Measurements from ENCODE around the gene VEGFB.

Gene VEGFB, protein sequence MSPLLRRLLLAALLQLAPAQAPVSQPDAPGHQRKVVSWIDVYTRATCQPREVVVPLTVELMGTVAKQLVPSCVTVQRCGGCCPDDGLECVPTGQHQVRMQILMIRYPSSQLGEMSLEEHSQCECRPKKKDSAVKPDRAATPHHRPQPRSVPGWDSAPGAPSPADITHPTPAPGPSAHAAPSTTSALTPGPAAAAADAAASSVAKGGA

DNA sequence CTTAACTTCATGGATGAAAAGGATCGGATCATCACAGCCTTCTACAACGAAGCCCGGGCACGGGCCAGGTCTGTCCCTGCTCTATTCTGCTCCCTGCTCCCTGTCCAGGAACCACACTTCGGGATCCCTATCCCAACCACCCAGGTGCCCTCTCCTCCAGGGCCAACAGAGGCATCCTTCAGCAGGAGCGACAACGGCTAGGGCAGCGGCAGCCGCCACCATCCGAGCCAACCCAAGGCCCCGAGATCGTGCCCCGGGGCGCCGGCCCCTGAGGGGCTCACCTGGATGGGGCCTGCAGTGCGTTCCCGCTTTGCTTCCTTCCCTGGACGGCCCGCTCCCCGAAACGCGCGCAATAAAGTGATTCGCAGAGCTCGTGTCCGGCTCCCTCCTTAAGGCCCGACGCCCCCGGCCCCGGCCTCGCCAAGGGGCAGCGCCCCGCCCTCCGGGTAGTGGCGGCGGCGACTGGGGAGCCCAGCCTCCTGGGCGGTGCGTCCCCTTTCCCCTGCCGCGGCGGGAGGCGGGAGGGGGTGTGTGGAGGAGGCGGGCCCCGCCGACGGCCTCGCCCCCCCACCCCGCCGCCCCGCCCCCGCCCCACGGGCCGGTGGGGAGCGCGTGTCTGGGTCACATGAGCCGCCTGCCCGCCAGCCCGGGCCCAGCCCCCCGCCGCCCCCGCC lies at the start of gene VEGFB:
VEGFB (plus strand) TSS at position 672 of the 674 bp plus-strand sequence. CDS start 250 bp downstream, outside the sequence.
- DNase-seq: peak; percentile 72

DNA sequence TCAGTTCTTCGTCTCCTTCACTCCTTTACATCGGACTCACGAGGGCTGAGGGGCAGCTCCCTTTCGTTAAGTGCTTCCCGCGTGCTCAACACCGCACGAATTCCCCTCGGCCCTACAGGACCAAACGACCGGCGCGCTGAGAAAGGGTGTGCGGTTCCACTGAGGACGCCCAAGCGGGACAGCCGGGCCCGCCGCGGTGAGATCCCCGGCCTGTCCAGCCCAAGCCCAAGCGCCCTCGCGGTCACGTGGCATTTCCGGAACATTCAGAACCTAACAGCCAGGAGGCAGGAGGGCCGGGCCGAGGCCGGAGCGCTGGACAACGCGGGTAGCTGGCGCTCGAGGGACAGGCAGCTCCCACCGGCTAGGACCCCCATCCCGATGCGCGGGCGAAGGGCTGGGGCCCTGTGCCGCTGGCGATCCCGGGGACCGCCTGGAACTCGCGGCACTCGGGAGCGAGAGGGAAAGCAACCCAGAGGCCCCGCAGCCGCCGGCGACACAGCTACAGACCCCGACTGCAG lies 49.1 kb upstream of the VEGFB start:
- no peak for DNase-seq

DNA sequence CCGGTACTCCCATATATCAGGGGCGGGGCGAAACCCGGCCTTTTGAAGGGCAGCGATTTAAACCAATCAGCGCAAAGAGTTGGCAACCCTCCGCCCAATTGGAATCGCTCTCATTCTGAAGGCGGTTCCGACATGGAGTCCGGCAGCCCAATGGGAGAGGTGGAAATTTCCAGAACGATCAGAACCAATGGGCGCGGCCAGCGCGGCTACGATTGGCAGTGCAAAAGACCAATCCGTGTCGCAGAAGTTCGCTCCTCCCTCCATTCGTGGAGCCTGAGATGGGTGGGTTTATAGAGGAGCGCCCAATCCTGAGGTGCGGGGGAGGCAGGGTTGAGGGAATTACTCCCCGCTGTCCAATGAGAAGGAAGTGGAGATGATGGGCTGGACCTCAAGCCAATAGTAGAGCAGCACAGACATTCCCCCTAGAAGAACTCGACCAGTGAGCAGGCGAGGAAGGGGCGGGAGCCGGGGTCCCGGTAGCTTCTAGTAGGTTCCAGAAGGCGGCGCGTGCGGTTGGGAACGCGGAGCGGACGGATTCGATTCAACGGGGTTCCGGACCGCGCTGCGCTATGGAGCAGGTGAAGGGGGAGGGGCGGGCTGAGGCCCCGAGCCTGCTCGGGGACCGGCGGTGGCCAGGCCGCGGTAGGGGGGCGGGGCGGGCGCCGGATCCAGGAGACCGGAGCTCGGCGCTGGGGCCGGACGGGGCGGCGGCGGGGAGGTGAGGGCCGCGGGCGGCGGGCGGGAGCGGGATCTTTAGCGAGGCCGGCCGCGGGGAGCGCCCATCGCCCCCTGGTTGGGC lies 48.5 kb upstream of the VEGFB start, which contains the start of gene STIP1:
STIP1 (plus strand) TSS at position 479 of the 799 bp plus-strand sequence; CDS start at position 570, 91 bp downstream.
- DNase-seq: peak; percentile 100

DNA sequence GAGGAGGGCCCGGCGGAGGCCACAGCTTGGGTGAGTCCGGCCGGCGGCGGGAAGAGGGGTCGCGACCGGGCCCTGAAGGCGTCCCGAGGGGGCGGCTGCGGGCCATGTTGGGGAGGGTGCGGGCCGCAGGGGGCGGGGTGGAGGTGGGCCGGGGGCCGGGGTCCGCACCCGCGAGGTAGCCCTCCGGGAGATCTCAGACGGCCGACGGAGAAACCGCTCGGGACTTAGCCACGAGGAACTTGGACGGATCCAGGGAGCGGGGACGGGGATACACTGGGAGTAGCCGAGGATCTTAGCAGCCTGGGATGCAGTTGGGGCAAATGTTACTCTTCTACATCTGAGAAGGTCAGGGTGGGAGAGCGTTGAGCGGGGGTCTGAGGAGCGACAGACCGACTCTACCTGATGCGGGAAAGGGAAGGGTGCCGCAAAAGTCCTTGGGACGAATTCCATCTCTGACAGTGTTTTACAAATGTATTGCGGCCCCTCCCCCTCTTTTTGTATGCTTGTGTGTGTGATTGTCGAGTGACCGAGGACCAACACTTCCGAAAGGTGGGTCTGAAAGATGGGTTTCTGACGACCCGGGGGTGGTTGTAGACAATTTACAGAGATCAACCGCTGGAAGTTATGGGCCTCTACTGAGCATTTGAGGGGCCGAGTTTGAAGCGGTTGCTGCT lies 47.8 kb upstream of the VEGFB start:
- DNase-seq: peak; percentile 43

DNA sequence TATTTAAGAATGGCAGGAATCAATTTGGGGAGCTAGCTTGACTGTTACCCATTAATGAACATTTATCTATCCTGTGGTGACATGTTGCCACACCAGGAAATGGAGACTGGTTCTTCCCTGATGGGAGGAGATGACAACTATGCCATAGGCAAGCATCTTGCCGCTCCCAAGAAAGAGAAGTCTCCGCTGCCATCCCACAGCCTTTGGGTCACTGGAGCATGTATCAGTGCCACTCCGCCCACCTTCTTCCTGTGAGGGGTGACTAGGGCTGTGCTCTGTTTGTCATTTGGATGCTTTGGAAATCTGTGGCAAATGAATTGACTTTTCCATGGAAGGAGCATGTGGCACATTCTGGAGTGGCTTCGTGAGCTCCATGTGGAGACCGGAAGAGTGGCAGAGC lies 42.0 kb upstream of the VEGFB start:
- DNase-seq: no peak

DNA sequence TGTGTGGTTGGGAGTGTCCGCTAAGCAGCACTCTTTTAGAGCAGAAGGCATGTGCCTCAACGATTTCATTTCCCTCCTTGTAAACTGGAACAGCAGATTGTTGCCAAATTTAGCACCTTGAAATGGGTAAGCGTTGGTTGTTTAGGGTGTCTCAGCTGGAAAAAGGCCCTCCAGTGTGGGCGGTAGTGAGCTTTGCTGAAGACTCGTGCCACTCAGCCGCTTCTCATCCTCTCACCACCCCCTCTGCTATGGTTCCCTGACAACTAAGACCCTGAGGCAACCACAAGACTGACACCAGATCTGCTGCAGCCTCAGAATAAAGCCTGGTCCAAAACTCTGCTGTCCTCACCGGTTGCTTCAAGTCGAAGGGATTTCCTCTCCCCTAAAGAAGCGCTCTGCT lies 37.8 kb upstream of the VEGFB start:
- no peak for DNase-seq

DNA sequence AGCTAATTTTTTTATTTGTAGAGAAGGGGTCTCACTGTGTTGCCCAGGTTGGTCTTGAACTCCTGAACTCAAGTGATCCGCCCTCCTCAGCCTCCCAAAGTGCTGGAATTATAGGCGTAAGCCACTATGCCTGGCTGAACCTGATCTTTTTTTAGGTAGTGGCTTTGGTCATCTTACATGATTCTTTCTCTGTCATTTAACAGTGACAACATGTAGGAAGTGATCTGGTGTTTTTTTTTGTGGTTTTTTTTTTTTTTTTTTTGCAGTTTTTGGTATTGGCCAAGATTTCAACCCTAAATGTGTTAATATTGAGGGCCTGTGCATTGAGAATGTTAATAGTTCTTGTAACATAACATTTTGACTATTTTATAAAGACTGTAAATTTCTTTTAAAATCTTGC lies 35.9 kb upstream of the VEGFB start:
- no peak for DNase-seq

DNA sequence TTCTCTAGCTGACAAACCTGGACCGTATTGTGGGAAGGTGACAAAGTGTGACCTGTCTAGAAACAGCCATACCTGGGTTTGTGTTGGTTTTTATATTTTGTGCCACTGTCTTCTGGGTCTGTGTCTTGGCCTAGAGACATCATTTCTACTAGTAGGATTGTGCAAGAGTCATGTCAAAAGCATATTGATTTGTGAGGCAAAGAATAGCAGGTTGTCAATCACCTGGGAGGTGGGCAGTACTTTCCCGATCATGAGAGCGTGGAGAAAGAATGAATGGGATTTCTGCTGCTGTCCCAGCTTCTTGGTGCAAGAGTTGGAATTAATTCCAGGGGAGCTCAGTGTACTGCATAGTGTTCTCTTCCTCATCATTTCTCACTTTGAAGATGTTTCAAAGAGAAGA lies 32.8 kb upstream of the VEGFB start:
- DNase-seq: no peak

DNA sequence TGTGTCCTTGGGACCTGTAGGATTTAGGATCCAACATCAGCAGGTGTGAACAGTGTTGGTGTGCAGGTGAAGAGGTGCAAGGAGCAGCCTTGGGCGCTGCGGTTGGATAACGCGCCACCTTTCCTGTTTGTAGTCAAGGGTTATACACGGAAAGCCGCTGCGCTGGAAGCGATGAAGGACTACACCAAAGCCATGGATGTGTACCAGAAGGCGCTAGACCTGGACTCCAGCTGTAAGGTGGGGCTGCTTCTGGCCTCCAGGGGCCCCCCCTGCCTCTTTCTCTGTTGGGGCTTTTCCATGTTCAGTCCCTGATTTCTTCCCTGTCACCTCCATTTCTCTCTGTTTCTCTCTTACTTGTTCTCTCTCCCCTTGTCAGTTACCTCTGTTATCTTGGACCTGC lies 31.4 kb upstream of the VEGFB start:
- DNase-seq: no peak

DNA sequence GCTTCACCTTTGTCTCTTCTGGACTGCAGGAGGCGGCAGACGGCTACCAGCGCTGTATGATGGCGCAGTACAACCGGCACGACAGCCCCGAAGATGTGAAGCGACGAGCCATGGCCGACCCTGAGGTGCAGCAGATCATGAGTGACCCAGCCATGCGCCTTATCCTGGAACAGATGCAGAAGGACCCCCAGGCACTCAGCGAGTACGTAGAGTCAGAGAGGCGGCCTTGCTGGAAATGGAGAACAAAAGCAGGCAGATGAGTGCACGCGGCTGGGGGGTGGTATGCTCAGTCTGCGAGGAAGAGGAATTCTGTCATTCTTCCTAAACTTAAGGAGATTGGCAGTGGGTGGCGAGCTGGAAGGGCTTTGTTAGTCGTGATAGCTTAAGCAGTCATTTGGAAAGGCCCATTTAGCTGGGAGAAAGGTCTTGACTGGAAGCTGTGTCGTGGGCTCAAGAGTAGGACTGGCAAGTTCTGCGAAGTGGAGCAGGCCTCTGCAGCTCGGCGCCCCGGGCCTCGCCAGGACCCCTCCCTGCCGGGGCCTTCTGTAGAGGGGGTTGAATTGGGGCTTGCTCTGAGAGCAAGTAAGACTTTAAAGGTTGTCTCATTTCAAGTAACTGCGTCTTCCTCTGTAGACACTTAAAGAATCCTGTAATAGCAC lies 30.8 kb upstream of the VEGFB start:
- DNase-seq: no peak

DNA sequence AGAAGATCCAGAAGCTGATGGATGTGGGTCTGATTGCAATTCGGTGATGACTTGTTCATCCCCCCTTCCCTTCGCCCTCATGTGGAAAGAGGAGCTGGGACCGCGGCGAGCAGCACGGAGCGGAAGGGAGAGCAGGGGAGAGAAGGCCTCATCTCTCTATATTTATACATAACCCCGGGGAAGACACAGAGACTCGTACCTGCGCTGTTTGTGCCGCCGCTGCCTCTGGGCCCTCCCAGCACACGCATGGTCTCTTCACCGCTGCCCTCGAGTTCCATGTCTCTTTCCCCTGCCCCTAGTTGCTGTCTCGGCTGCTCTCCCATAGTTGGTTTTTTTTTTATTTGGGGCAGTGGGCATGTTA lies 30.3 kb upstream of the VEGFB start:
- no peak for DNase-seq

DNA sequence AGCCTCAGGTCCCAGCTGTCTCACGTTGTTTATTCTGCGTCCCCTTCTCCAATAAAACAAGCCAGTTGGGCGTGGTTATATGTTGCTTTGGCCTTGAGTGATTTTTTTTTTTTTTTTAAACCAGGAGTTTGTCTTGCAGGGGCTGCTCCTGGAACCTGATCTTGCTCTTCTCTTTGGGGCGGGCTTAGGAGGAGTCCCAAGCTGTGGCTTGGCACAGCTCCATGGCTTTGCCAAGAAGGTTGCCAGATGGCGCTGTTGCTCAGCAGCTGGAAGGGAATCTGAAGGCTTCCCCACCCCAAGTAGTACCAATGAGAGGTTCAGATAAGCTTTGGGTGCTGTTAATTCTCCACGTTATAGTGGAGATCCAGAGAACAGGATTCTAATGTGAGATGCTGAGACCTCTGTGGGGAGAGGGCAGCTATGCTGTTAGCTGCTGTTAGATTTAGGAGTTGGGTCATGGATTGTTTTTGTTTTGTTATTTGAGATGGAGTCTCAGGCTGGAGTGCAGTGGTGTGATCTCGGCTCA lies 29.9 kb upstream of the VEGFB start:
- DNase-seq: peak; percentile 99

DNA sequence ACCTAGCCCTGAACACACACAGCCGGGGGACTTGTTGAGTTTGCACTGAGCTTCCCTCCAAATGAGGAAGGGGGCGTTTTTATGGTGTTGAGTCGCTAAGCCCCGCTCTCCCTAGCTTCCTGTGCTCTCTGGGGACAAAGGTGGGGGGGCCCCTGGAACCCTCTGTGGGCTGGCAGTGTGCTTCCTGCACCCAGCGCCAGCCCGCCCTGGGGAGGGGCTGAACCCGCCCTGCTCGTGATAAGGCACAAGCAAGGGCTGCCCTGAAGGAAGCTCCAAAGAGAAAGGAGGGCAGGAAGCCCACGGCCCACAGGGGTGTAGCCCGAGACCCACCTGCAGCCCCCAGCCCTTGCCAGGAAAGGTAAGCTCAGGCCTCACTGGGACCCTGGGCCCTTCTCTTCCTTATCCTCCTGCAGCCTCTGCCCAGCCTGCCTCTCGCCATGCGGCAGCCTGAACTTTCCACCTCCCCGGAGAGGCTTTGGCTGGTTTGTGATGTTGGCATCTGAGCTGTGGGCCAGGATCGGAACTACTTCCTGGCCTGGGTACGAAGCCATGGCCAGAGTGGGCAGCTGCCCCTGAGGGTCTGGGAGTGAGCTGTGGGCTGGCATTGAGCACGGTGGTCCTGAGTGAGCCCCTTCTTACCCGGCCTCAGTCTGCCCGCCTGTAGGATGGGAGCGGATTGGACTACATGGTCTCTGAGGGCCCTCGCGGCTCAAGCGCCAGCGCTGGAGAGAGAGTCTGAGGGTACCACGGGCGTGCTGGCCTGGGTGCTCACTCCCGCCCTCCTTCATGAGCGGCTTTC lies 27.7 kb upstream of the VEGFB start, which contains the start of gene FERMT3:
FERMT3 (plus strand) TSS at position 265 of the 799 bp plus-strand sequence. CDS start 644 bp downstream, outside the sequence.
- DNase-seq: peak; percentile 94

DNA sequence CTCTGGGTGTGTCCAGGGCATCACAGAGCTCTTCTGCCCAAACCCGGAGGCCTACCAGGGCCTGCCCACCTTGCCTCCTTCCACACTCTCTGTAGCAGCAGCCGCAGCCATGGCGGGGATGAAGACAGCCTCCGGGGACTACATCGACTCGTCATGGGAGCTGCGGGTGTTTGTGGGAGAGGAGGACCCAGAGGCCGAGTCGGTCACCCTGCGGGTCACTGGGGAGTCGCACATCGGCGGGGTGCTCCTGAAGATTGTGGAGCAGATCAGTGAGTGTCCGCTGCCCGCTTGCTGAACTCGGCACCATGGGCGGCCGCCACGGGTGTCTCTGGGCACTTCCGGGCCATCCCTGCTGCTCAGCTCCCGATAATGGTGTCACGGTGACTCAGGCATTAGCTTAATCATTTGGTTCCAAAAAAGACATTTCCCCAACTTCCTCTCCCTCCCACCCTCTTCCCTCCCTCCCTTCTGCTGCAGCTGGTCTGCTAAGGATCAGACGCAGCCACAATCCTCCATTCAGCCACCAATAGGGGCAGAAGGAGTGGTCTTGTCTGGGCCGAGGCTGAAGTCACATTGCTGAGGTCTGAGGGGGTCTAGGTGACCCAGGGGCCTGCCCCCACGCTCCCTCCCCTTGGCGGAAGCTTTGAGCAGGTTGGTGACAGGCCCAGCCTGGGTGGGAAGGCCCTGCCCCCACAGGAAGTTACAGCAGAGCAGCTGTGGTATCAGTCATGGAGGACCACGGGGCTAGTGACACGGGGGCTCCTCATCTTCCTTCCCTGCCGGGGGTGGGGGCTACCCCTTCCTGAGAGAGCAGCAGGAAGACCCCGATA lies 26.9 kb upstream of the VEGFB start:
- peak; percentile 94 for DNase-seq

DNA sequence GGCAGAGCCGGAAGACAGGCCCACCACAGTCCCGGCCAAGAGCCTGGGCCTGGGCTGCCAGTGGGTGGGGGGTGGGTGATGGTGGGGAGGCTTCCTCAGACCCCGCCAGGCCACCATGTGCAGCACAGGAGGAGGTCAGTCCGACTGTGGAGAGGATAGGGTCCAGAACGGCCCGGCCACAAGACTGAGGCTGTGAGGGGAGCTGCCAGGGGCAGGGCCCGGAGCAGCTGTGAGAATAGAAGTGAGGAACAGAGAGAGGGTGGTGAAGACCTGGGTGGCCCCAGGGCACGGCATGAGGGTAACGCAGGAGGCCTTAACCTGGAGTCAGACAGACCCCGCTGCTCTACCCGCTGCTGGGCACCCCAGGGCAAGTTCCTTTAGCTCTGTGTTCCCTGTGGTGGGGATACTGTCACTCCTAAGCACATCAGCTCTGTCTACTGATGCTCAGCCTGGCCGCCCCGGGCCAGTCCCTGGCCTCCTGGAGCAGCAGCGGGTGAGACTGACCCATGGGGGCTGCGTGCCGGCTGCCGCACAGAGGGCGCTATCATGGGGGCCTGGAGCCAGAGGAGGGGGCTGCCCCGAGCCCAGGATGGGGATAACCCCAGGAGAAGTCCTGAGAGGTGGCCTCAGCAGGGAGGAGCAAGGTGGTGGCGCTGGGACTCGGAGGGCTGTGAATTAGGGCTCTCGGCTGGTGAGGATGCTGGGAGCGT lies 26.1 kb upstream of the VEGFB start:
- no peak for DNase-seq

DNA sequence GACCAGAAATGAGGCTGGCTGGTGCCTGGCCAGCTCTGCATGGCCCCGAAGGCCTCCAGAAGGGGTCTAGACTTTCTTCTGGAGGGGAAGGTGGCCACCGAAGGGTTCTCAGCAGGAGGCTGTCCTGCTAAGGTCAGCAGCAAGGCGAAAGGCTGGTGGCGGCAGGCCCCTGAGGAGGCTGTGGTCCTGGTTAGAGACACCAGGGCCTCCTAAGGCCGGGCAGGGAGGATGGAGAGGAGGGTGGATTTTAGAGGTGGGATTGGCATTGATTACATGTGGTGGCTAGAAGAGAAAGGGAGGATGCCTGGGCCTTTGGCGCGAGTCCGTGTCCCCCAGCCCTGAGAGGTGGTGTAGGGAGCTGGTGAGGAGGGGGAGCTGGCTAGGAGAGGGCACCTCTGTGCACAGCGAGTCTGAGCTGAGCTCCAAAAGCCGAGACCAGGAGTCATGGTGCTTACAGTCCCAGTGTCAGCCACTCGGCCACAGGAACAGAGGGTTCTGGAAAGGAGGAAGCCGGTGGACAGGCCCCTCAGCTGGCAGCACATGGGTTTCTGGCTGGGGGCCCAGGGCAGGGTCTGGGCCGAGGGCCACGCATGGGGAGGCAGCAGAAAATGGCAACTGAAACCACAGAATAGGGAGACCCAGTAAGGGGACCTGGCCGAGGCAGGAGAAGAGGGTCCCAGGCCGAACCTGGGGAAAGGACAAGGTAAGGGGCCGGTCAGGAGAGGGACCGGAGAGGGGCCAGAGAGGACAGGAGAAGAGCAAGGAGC lies 25.4 kb upstream of the VEGFB start:
- no peak for DNase-seq

DNA sequence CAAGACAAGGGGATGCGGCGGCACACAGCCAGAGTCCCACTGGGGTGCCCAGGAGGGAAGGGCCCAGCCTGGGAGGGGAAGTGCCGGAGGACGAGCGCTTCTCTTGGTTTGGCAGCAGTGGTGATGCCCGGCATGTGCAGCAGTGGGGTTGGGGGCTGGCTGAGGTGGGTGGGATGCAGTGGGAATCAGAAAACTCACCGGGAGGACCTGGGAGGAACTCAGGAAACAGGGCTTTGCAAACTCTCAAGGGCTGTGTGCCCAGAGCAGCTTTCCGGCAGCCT lies 24.9 kb upstream of the VEGFB start:
- no peak for DNase-seq

DNA sequence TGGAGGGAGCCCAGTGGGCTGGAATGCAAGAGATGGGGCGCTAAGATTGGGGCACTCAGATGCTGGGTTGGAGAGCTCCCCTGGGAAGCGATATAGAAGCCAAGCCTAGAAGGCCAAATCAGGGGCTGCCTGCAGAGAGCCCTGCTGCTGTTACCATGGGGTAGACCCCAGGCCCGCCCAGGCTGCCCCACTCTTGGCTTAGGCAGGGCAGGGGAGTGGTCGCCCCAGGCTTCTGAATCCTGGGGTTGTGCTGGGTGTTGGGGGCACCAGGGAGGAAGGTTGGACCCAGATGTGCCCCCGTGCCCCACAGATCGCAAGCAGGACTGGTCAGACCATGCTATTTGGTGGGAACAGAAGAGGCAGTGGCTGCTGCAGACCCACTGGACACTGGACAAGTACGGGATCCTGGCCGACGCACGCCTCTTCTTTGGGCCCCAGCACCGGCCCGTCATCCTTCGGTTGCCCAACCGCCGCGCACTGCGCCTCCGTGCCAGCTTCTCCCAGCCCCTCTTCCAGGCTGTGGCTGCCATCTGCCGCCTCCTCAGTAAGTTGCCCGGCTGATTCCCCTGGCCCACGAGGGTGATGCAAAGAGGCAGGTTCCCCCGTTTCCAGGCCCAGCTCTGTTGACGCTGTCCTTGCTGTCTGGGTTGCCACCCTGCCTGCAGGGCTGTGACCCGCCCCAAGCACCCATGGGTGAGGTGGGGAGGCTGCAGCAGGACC lies 23.9 kb upstream of the VEGFB start:
- no peak for DNase-seq
